Umbilical cord (tissue), 2 donors: ENCODE data around the gene TAF9. TPM values are rescaled to one million over a fixed set of nuclear protein-coding genes. Genes with fewer than 3 reads are reported as not detected.
"Not testable (repeated sequence)": the region's sequence is repeated elsewhere in the genome, so short reads cannot be mapped to it uniquely, and the experiment has no call there.

ENCODE experiments used
- DNase-seq: peaks from one replicate; pipeline ENCODE4 v3.0.0-alpha.2; 2015; ENCODE audit warnings: low spot score
- total RNA-seq: library from RNA; depleted of rRNA; stranded (reverse); fragments of >200 nt; gene quantifications from one replicate; pipeline ENCODE4 v1.2.3, GENCODE V29; 2014; ENCODE audit warnings: low replicate concordance; ENCODE audit not compliant: insufficient read depth

Gene TAF9
- total RNA-seq, 1 donor from 2014 or later: 32.7 TPM

- DNase-seq: no peak
Observed at GRCh38 chr5:69335341-69335935, 33.9 kb downstream of the TAF9 start.

GRCh38 chr5:69334793-69335268 lies 34.5 kb downstream of the TAF9 start:
- peak; percentile 75 for DNase-seq

GRCh38 chr5:69333668-69334315 lies 35.5 kb downstream of the TAF9 start:
- DNase-seq: not testable (repeated sequence)

GRCh38 chr5:69331528-69332445 lies 37.5 kb downstream of the TAF9 start:
- peak; percentile 3 for DNase-seq

- no peak for DNase-seq
Observed at GRCh38 chr5:69329905-69330489, 39.3 kb downstream of the TAF9 start.

GRCh38 chr5:69326365-69326764 lies 43.0 kb downstream of the TAF9 start:
- no peak for DNase-seq

- DNase-seq: no peak
Observed at GRCh38 chr5:69317391-69317790, 51.9 kb downstream of the TAF9 start.

- no peak for DNase-seq
Observed at GRCh38 chr5:69315972-69316371, 53.3 kb downstream of the TAF9 start.

Other genes with a start within 250 kb of the TAF9 start
- gene CCNB1, start 202.4 kb downstream of the TAF9 start, total RNA-seq: 17.8 TPM
- gene CENPH, start 179.9 kb downstream of the TAF9 start, total RNA-seq: 7.0 TPM
- 29.9 TPM for gene CDK7, start 134.6 kb downstream of the TAF9 start, total RNA-seq
- gene CCDC125, start 36.7 kb downstream of the TAF9 start, total RNA-seq: 1.4 TPM
- gene AK6, start within 50 bp of the TAF9 start, total RNA-seq: 59.9 TPM
- 36.6 TPM for gene RAD17, start 298 bp upstream of the TAF9 start, total RNA-seq
- 3.9 TPM for gene MARVELD2, start 45.6 kb upstream of the TAF9 start, total RNA-seq
- gene OCLN, start 123.3 kb upstream of the TAF9 start, total RNA-seq: 12.5 TPM
- gene GTF2H2C, start 190.7 kb upstream of the TAF9 start, total RNA-seq: 52.0 TPM